K562 (cell line): Measurements from ENCODE around the gene UBN1. TPM values are rescaled to one million over a fixed set of nuclear protein-coding genes. Genes with fewer than 3 reads are reported as not detected.
A peak's percentile ranks its signal among the peaks of the same experiment; 100 is the strongest.

ENCODE experiments used
- MAFG ChIP-seq: fragments of 450-650 bp; conservative IDR thresholded peaks from 2 replicates; pipeline ENCODE4 v1.6.1; 2016; ENCODE audit warnings: missing genetic modification characterization, missing compliant biosample characterization
- MIER1 ChIP-seq: fragments of 450-650 bp; IDR thresholded peaks from 2 replicates; pipeline ENCODE4 v1.6.1; 2016; ENCODE audit warnings: antibody characterized with exemption, mild to moderate bottlenecking, low read depth
- POLR2AphosphoS5 ChIP-seq: IDR thresholded peaks from 2 replicates; pipeline ENCODE4 v1.6.1; 2011; ENCODE audit warnings: mild to moderate bottlenecking, low read depth, low read length, moderate library complexity; ENCODE audit not compliant: control insufficient read depth, insufficient read depth
- TCF3 ChIP-seq: sonication (generic); formaldehyde crosslinking; IDR thresholded peaks from 2 replicates; pipeline ENCODE4 v1.4.0; 2020; ENCODE audit warnings: mild to moderate bottlenecking, missing genetic modification reagents
- ZMIZ1 ChIP-seq, 2 experiments: fragments of 150-350 bp in 1 of 2; IDR thresholded peaks; 2 replicates each; pipeline ENCODE4 v1.6.1; 2012 to 2016; ENCODE audit warnings: low read depth in 2 of 2, low read length in 2 of 2, mild to moderate bottlenecking in 1 of 2, moderate library complexity in 1 of 2
- ZNF232 ChIP-seq: sonication (generic); formaldehyde crosslinking; IDR thresholded peaks from 2 replicates; pipeline ENCODE4 v1.8.0; 2022; ENCODE audit warnings: mild to moderate bottlenecking, missing genetic modification reagents
- ZNF354B ChIP-seq: fragments of 250-450 bp; sonication (Bioruptor Pico); IDR thresholded peaks from 2 replicates; pipeline ENCODE4 v1.4.0; 2020
- polyA plus RNA-seq, 8 experiments: library from polyadenylated mRNA; depleted of rRNA in 4 of 8; stranded (reverse) in 5 of 8; unstranded in 3 of 8; fragments of >200 nt; fragmentation: Nextera tagmentation in 2 of 8; fragmentation: Illumina TruSeq in 1 of 8; extraction: Ambion mirVana in 2 of 8; extraction: Trizol in 1 of 8; gene quantifications; 2 replicates each; pipeline versions ENCODE4 v1.2.1 to v1.2.3, GENCODE V29; 2011 to 2014; ENCODE audit warnings: inconsistent platforms in 1 of 8, missing spikeins in 1 of 8
- total RNA-seq, 7 experiments: library from RNA; depleted of rRNA in 6 of 7; stranded (reverse); fragments of >200 nt in 6 of 7; fragmentation: Illumina TruSeq in 2 of 7; extraction: Trizol in 2 of 7; gene quantifications; 2 replicates each; pipeline versions ENCODE4 v1.2.1 to v1.2.3, GENCODE V29; 2011 to 2021; ENCODE audit warnings: low replicate concordance in 1 of 7

Gene UBN1
- total and polyA plus RNA-seq, 9 of the 15 experiments (the other 6 are each of a cell fraction or from before 2014, with no cell fraction given): 1.5 to 45.7 (median 20.6) TPM

GRCh38 chr16:4911970-4912386 is 64.7 kb downstream of the UBN1 start (continued):
- TF ChIP-seq ZMIZ1 (IDR thresholded peaks at IDR 0.05; ENCODE audit: low read depth in 2 of 2, low read length in 2 of 2): no peak
- no peak for TF ChIP-seq MIER1
- no peak for TF ChIP-seq ZNF354B (CRISPR knock-in tag)
- no peak for TF ChIP-seq TCF3 (CRISPR knock-in tag)
- TF ChIP-seq ZNF232: no peak
- TF ChIP-seq MAFG: peak; percentile 24; the same call in 1 of the 2 replicates
- no peak for TF ChIP-seq POLR2AphosphoS5
